CD4-positive, alpha-beta T cell treated with Interleukin-6 for 4 hours (primary cell): ENCODE data around the gene TEC.

ENCODE experiments used
- DNase-seq: peaks from one replicate; pipeline ENCODE4 v3.0.0-alpha.2; 2020; ENCODE audit warnings: mixed read lengths

Gene TEC

GRCh38 chr4:48153791-48154550, 115.7 kb downstream of the TEC start:
- DNase-seq, result no peak

- DNase-seq, result no peak
Measured at GRCh38 chr4:48152259-48152658, 117.4 kb downstream of the TEC start.

- no peak for DNase-seq
Measured at GRCh38 chr4:48149827-48150370, 119.7 kb downstream of the TEC start.

GRCh38 chr4:48147621-48148020, 122.0 kb downstream of the TEC start:
- no peak for DNase-seq

GRCh38 chr4:48141048-48141447, 128.6 kb downstream of the TEC start:
- no peak for DNase-seq

GRCh38 chr4:48139691-48140090, 129.9 kb downstream of the TEC start:
- peak; percentile 72 for DNase-seq

- peak; percentile 48 for DNase-seq
Measured at GRCh38 chr4:48138936-48139335, 130.7 kb downstream of the TEC start.

- DNase-seq, result no peak
Measured at GRCh38 chr4:48138511-48138910, 131.1 kb downstream of the TEC start.

- peak; percentile 43 for DNase-seq
Measured at GRCh38 chr4:48137846-48138245, 131.8 kb downstream of the TEC start.

GRCh38 chr4:48134081-48134480, 135.6 kb downstream of the TEC start, which contains the start of gene TXK:
TXK (minus strand) TSS chr4:48134250; CDS start chr4:48134170, 80 bp downstream.
- peak; percentile 60 for DNase-seq

GRCh38 chr4:48133669-48134068, 136.0 kb downstream of the TEC start:
- DNase-seq, result no peak

GRCh38 chr4:48131736-48132135, 137.9 kb downstream of the TEC start:
- DNase-seq, result no peak

- DNase-seq, result no peak
Measured at GRCh38 chr4:48130100-48130499, 139.5 kb downstream of the TEC start.

GRCh38 chr4:48129307-48130014, 140.2 kb downstream of the TEC start:
- peak; percentile 50 for DNase-seq

- peak; percentile 84 for DNase-seq
Measured at GRCh38 chr4:48127682-48128404, 141.8 kb downstream of the TEC start.

GRCh38 chr4:48127231-48127630, 142.4 kb downstream of the TEC start:
- DNase-seq, result no peak

GRCh38 chr4:48126621-48127020, 143.0 kb downstream of the TEC start:
- no peak for DNase-seq

GRCh38 chr4:48124870-48125269, 144.8 kb downstream of the TEC start:
- no peak for DNase-seq

GRCh38 chr4:48122756-48123155, 146.9 kb downstream of the TEC start:
- no peak for DNase-seq

- DNase-seq, result no peak
Measured at GRCh38 chr4:48121180-48121579, 148.5 kb downstream of the TEC start.

GRCh38 chr4:48120132-48120531, 149.5 kb downstream of the TEC start:
- no peak for DNase-seq

GRCh38 chr4:48119646-48120045, 150.0 kb downstream of the TEC start:
- no peak for DNase-seq

- no peak for DNase-seq
Measured at GRCh38 chr4:48118081-48118480, 151.6 kb downstream of the TEC start.
